HG02970 (cell line): ENCODE measurements around the gene SEC31B.

Source experiments
- ATAC-seq: cut with Tn5 transposase; IDR thresholded peaks from one replicate; pipeline ENCODE4 v1.9.1; 2021; ENCODE audit warnings: mild to moderate bottlenecking, moderate library complexity, moderate number of reproducible peaks; ENCODE audit not compliant: unreplicated experiment, low FRiP score

Gene SEC31B

GRCh38 chr10:100498059-100498458 lies 21.6 kb downstream of the SEC31B start:
- ATAC-seq = no peak

GRCh38 chr10:100496567-100496966 lies 23.1 kb downstream of the SEC31B start:
- ATAC-seq = no peak

DNA sequence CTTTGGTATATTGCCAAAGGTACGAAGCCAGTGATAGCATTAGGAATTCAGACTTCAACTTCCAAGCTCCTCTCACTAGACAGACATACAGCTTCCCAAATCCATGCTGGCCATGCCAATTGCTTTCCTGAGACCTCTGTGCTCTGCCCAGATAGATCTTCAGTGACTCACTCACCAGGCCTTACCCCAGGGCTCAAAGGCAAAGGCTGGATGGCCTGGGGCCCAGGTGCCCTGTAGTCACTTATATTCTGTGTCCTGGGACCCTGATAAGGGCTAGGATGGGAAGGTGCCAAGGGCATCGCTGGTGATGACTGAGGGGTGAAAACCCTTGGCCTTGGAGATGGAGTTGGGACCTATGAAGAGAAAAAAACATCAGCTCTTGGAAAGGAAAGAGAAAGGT lies 29.1 kb downstream of the SEC31B start:
- ATAC-seq = no peak

DNA sequence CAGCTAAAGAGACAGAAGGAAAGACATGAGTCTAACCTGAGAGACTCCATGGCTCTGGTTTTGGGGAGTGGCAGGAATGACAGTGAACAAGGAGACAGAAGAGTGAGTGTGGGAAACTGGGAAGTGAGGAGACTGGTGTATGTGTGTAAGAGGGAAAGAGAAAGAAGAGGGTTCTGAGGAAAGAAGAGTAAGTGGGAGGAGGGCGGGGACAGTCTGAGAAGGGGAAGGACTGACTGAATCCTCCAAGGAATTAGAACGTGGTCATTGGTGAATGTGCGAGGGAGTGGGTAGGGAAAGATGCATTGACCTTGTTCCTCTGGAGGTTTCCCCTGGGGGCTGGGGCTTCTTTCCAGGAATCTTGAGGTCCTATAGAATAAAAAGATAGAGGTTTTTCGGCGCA lies 30.3 kb downstream of the SEC31B start:
- ATAC-seq = no peak

DNA sequence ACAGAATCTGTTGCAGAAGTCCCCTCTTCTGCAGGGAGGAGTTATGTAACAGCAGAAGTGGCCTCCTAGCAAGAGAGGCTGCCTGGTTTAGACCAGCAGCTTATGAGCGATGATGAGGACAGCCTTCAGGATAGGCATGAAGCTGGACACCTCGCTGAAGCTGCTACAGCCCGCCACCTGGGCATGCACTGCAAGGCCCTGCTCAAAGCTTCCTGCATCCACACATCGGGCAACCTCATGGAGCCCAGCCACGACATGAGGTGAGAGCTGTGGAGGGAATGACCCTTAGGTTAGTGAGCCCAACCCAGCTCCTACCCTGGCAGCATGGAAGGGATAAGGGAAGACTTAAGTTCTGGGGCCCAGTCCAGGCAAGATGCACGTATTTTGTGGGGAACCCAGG lies 32.1 kb downstream of the SEC31B start:
- ATAC-seq = no peak

GRCh38 chr10:100485801-100486495 lies 33.7 kb downstream of the SEC31B start:
- ATAC-seq = no peak

- ATAC-seq = no peak
These were observed 34.3 kb downstream of the SEC31B start for GRCh38 chr10:100485366-100485765.

- no peak for ATAC-seq
These were observed 35.6 kb downstream of the SEC31B start for GRCh38 chr10:100483876-100484666.

- ATAC-seq = no peak
These were observed 36.9 kb downstream of the SEC31B start for GRCh38 chr10:100482834-100483185.

DNA sequence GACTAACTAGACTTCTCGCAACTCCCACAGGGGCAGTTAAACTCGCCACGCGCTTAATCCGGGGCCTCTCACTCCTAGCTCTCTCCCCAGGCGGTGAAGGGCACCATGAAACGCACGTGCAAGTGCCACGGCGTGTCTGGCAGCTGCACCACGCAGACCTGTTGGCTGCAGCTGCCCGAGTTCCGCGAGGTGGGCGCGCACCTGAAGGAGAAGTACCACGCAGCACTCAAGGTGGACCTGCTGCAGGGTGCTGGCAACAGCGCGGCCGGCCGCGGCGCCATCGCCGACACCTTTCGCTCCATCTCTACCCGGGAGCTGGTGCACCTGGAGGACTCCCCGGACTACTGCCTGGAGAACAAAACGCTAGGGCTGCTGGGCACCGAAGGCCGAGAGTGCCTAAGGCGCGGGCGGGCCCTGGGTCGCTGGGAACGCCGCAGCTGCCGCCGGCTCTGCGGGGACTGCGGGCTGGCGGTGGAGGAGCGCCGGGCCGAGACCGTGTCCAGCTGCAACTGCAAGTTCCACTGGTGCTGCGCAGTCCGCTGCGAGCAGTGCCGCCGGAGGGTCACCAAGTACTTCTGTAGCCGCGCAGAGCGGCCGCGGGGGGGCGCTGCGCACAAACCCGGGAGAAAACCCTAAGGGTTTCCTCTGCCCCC lies 37.4 kb downstream of the SEC31B start:
- ATAC-seq = no peak

GRCh38 chr10:100481462-100482081 lies 38.1 kb downstream of the SEC31B start:
- ATAC-seq = no peak

DNA sequence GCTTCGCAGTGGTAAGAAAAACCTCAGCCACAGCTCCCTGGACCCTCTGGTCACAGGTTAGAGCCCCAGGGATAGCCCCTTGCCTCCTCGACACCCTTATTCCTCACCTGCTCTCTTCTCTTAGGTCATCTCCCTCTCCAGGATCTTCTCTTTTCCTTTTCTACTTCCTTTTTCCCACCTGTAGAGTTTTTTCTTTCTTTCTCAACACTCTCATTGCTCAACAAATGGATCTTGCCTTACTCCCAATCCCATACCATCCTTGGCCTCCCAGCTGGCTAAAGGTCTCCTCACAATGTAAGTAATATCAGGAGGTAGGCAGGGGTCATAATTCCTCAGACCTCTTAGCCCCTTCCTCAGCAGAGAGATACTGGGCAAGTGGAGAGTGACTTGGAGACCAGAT lies 39.7 kb downstream of the SEC31B start:
- ATAC-seq = no peak

DNA sequence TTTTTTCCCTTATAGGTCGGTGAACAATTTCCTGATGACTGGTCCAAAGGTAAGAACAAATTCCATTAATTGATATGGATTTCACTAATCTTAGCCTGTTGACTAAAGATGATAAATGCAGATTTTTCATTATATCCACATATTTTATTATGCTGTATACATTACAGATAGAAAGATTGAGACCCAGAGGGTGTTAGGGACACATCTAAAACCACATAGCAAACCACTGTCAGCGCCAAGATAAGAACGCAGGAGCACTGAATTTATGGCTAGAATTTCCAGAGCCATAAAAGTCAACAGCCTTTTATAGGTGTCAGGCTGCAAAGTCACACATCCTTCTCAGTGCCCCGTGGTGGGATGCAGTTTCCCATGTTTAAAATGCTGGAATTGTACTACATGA lies 40.6 kb downstream of the SEC31B start:
- ATAC-seq = no peak

DNA sequence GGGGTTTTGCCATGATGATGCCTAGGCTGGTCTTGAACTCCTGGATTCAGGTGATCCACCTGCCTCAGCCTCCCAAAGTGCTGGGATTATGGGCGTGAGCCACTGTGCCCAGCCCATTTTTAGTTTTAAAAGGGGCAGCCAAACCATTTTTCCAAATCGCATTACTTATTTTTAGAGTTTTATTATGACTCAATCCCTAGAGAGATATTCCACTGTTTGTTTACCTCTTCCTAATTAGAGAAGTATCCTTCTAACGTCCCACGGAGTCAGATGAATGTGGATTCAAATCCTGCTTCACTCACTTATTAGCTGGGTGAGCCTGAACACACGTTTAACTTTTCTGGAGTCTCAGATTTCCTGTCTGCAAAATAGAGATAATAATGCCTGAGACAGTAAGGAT lies 41.7 kb downstream of the SEC31B start:
- no peak for ATAC-seq

DNA sequence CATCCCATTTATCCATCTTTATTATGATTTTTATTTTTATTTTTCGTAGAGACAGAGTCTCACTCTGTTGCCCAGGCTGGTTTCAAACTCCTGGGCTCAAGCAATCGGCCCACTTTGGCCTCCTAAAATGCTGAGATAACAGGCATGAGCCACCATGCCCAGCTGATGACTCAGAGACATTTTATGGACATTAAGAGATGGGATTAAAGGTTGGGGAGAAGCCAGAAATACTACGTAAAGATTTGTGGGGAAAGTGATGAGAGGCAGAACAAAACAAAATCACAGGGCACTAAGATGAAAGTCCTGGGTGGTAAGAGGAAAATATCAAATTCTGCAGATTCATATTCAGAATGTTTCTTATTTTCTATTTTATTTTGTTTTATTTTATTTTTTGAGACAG lies 49.3 kb downstream of the SEC31B start:
- no peak for ATAC-seq

GRCh38 chr10:100469756-100470155 lies 49.9 kb downstream of the SEC31B start:
- ATAC-seq = no peak

- no peak for ATAC-seq
These were observed 50.7 kb downstream of the SEC31B start for GRCh38 chr10:100468978-100469377.

GRCh38 chr10:100468322-100468721 lies 51.3 kb downstream of the SEC31B start:
- no peak for ATAC-seq

GRCh38 chr10:100462709-100463108 lies 57.0 kb downstream of the SEC31B start, which contains the start of gene WNT8B:
WNT8B (plus strand) TSS chr10:100463009; CDS start chr10:100463169, 160 bp downstream.
- ATAC-seq = no peak

DNA sequence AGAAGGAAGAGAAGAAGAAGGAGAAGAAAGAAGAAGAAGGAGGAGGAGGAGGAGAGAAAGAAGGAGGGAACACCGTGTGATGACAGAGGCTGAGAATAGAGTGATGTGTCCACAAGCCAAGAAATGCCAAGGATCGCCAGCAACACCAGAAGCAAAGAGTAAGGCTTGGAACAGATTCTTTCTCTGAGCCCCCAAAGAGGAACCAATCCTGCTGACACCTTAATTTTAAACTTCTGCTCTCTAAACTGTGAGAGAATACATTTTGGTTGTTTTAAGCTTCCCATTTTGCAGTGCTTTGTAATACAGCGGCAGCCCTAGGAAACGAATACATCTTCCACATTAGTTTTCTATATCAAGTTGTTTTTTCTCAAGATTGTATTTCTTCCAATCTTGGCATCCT lies 70.7 kb downstream of the SEC31B start:
- ATAC-seq = no peak

- no peak for ATAC-seq
These were observed 72.0 kb downstream of the SEC31B start for GRCh38 chr10:100447663-100448062.
